KBM-7 (cell line): ENCODE data around the gene SEC22C.
A peak's percentile ranks its signal among the peaks of the same experiment; 100 is the strongest.
"Not testable (repeated sequence)": the region's sequence is repeated elsewhere in the genome, so short reads cannot be mapped to it uniquely, and the experiment has no call there.

Experiments used
- DNase-seq: peaks from one replicate; pipeline ENCODE4 v3.0.0-alpha.2; 2015
- in situ Hi-C: fragments of 300-500 bp; cut with MboI; formaldehyde crosslinking; loops from 2 replicates; pipeline ENCODE4 v1.14.3; 2020; ENCODE audit warnings: low sequenced_read_pairs, low pct_unique_long_range_greater_than_20kb, mixed read lengths

Gene SEC22C

GRCh38 chr3:42588625-42589024 is 6.9 kb upstream of the SEC22C start:
- no peak for DNase-seq
- in situ Hi-C loops, result no loop called here

GRCh38 chr3:42582474-42583070 is 805 bp upstream of the SEC22C start:
- in situ Hi-C loops, result no loop called here
- DNase-seq, result no peak

GRCh38 chr3:42581400-42581708 is 413 bp downstream of the SEC22C start:
- no peak for DNase-seq
- in situ Hi-C loops, result no loop called here

- in situ Hi-C loops, DNase-seq: not testable (repeated sequence)
Observed at GRCh38 chr3:42579346-42579745, 2.4 kb downstream of the SEC22C start.

GRCh38 chr3:42578054-42578453 is 3.7 kb downstream of the SEC22C start:
- no peak for DNase-seq
- in situ Hi-C loops, result no loop called here

GRCh38 chr3:42575137-42575741 is 6.5 kb downstream of the SEC22C start:
- DNase-seq, result no peak

GRCh38 chr3:42572278-42572677 is 9.5 kb downstream of the SEC22C start:
- DNase-seq, result peak; percentile 44
- in situ Hi-C loops, result no loop called here

More at GRCh38 chr3:42575137-42575741, 6.5 kb downstream of the SEC22C start:
- in situ Hi-C loops, result no loop called here

- in situ Hi-C loops, result no loop called here
- DNase-seq, result no peak
Observed at GRCh38 chr3:42569593-42570142, 12.1 kb downstream of the SEC22C start.

- in situ Hi-C loops, result no loop called here
- no peak for DNase-seq
Observed at GRCh38 chr3:42562047-42562907, 19.5 kb downstream of the SEC22C start.

GRCh38 chr3:42557854-42558253 is 23.9 kb downstream of the SEC22C start:
- in situ Hi-C loops, result no loop called here
- DNase-seq, result peak; percentile 30

GRCh38 chr3:42556817-42557216 is 24.9 kb downstream of the SEC22C start:
- DNase-seq, in situ Hi-C loops: not testable (repeated sequence)

- in situ Hi-C loops, result no loop called here
- peak; percentile 14 for DNase-seq
Observed at GRCh38 chr3:42556089-42556632, 25.6 kb downstream of the SEC22C start.

GRCh38 chr3:42552830-42553229 is 28.9 kb downstream of the SEC22C start:
- in situ Hi-C loops, result no loop called here
- no peak for DNase-seq

GRCh38 chr3:42550250-42550649 is 31.5 kb downstream of the SEC22C start:
- DNase-seq, result no peak
- in situ Hi-C loops, result no loop called here

GRCh38 chr3:42549131-42549530 is 32.6 kb downstream of the SEC22C start:
- no peak for DNase-seq
- in situ Hi-C loops, result no loop called here

GRCh38 chr3:42547401-42547945 is 34.3 kb downstream of the SEC22C start:
- in situ Hi-C loops, result no loop called here
- peak; percentile 67 for DNase-seq

- in situ Hi-C loops, result no loop called here
- no peak for DNase-seq
Observed at GRCh38 chr3:42546691-42547213, 35.0 kb downstream of the SEC22C start.

- in situ Hi-C loops, result no loop called here
Observed at GRCh38 chr3:42545284-42545900, 36.4 kb downstream of the SEC22C start.

More at GRCh38 chr3:42545284-42545900, 36.4 kb downstream of the SEC22C start:
- no peak for DNase-seq
